ENCODE measurements around the gene GALNT7.
A peak's percentile ranks its signal among the peaks of the same experiment; 100 is the strongest.
"Not testable (repeated sequence)": the region's sequence is repeated elsewhere in the genome, so short reads cannot be mapped to it uniquely, and the experiment has no call there.

GALNT7 gene

DNA sequence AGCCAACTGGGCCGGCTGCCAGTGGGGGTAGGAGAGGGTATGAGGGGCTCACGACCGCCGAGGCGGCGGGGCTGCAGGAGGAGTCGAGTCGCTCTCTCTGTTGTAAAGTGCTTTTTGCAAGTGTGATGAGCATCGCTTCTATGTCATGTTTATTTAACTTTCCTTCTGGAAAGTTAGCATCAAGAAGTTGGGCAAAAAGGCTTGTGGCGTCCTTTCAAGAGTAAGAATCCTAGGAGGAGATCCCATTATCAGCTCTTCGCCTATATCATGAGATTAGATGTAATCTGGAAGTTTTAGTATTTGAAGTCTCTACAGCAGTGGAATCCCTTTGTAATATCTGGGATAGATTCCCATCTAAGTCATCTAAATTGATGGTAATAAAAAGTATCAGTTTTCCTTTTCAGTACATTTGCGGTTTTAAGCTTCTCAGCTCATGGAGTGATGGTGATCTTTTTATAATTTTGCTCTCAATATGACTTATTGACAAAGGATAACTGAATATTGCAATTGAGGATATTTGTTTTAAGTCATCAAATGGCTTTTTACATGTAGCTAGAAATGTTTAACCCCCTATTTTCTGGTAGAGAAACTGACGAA lies 1.7 kb downstream of the GALNT7 start:
- DNase-seq (ENCODE audit: low read depth in 1 of 2, low spot score in 1 of 2): no peak
- TF ChIP-seq JUND (IDR thresholded peaks at IDR 0.05; ENCODE audit: low read depth): no peak
- in situ Hi-C loops (cut with HindIII; ENCODE audit: low pct_unique_long_range_greater_than_20kb, low sequenced_read_pairs): no loop called here

DNA sequence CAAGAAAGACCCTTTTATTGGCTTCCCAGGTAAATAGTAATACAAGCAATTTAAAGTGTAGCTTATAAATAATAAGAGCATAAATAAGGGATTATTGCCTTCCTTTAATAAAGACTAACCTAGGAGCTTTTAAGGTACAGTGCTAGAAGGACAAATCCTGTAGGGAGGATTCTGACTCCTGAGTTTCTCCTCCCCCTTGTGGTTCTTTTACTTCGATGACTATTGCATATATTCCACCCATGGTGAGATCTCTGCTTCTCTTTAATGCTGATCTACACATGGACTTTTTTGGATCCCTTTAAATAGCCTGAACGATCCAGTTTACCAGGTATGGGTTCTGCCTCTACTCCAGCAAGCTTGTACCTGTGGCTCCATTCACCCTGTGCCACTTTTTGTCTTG lies 2.5 kb downstream of the GALNT7 start:
- TF ChIP-seq JUND (IDR thresholded peaks at IDR 0.05; ENCODE audit: low read depth): no peak
- in situ Hi-C loops (cut with HindIII; ENCODE audit: low pct_unique_long_range_greater_than_20kb, low sequenced_read_pairs): no loop called here
- peak; percentile 51 to 60 for DNase-seq (ENCODE audit: low read depth in 1 of 2, low spot score in 1 of 2)

DNA sequence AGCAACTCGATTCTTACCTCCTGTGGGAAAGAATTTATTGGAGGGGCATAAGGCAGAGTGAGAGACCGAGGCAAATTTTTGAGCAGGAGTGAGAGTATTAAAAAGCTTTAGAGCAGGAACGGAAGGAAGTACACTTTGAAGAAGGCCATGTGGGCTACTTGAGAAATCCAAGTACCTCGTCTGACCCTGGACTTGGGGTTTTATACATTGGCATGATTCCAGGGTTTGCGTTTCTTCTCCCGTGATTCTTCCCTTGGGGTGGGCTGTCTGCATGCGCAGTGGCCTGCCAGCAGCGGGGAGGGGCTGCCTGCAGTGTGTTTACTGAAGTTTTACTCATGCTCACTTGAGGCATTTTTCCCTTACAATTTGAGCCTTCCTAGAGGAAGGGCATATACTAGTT lies 3.4 kb downstream of the GALNT7 start:
- in situ Hi-C loops (cut with HindIII; ENCODE audit: low pct_unique_long_range_greater_than_20kb, low sequenced_read_pairs): no loop called here
- no peak for TF ChIP-seq JUND (IDR thresholded peaks at IDR 0.05; ENCODE audit: low read depth)
- no peak for DNase-seq (ENCODE audit: low read depth in 1 of 2, low spot score in 1 of 2)

DNA sequence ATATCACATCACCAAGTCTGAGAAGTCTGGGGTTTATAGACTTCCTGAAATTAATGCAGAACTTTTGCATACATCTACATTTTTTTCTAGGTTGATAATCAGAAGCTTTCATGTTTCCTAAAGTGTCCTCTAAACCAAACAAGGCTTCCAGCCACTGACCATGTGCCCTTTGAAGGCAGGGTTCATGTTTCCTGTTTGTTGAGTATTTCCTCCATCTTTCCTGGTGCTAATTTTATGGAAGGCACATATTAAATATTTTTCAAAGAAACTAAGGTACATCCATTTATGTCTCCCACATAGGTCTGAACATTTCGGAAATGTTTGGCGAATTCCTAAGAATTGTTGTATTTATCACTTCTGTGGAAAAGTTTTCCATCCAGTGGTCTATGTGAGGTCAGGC lies 5.6 kb downstream of the GALNT7 start:
- in situ Hi-C loops (cut with HindIII; ENCODE audit: low pct_unique_long_range_greater_than_20kb, low sequenced_read_pairs): no loop called here
- no peak for DNase-seq (ENCODE audit: low read depth in 1 of 2, low spot score in 1 of 2)
- no peak for TF ChIP-seq JUND (IDR thresholded peaks at IDR 0.05; ENCODE audit: low read depth)

DNA sequence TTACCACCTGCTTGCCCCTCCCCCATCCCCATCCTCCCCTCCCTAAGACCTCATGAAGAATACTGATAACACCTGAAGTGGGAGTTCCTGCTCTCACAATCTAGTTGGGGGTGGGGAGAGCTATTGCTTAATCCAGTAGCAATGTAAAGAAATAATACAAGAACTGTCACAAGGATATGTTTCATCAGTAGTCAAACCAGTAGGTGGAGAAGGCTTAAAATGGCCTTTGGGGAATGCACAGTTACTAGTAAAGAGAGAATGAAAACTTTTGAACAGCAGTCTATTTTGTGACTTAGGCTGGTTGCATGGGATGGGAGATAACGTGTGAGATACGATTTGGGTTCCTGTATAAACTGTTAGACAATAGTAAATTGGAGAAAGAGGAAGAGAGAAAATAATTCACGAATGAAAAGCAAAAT lies 6.0 kb downstream of the GALNT7 start:
- no peak for DNase-seq (ENCODE audit: low read depth in 1 of 2, low spot score in 1 of 2)
- TF ChIP-seq JUND (IDR thresholded peaks at IDR 0.05; ENCODE audit: low read depth): no peak
- in situ Hi-C loops (cut with HindIII; ENCODE audit: low pct_unique_long_range_greater_than_20kb, low sequenced_read_pairs): no loop called here

DNA sequence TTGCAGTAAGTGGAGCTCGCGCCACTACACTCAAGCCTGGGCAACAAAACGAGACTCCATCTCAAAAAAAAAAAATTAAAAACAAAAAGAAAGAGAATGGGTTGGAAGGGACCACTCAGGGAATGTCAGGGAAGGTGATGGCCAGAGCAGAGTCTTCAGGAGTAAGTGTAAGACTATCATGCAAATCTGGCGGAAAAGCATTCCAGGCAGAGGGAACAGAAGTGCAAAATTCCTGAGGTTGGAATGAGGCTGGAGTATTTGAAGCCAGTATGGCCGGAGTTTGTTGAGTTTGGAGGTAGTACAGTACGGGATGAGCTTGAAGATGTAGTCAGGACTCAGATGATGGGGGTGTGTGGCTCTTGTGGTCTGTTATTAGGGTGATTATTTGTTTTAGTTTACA lies 7.4 kb downstream of the GALNT7 start:
- TF ChIP-seq JUND (IDR thresholded peaks at IDR 0.05; ENCODE audit: low read depth): no peak
- no peak for DNase-seq (ENCODE audit: low read depth in 1 of 2, low spot score in 1 of 2)
- in situ Hi-C loops (cut with HindIII; ENCODE audit: low pct_unique_long_range_greater_than_20kb, low sequenced_read_pairs): no loop called here

DNA sequence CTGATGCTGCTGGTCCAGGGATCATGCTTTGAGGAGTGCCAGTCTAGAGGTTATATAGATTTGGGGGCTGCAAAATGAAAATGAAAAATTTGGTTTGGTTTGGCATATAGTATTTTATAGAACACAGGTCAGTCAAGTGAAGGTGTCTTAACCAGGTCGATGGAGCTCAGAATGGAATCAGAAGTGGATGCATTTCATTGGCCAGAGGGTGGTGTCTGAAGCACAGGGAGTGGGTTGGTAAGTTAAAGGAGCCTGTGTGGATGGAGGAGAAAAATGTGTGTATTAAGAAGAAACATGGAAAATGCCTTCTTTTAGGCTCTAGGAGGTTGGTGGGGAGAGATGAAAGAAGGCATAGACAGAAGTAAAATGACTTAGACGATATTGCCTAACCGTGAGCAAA lies 8.6 kb downstream of the GALNT7 start:
- DNase-seq (ENCODE audit: low read depth in 1 of 2, low spot score in 1 of 2): no peak
- in situ Hi-C loops (cut with HindIII; ENCODE audit: low pct_unique_long_range_greater_than_20kb, low sequenced_read_pairs): no loop called here
- no peak for TF ChIP-seq JUND (IDR thresholded peaks at IDR 0.05; ENCODE audit: low read depth)

DNA sequence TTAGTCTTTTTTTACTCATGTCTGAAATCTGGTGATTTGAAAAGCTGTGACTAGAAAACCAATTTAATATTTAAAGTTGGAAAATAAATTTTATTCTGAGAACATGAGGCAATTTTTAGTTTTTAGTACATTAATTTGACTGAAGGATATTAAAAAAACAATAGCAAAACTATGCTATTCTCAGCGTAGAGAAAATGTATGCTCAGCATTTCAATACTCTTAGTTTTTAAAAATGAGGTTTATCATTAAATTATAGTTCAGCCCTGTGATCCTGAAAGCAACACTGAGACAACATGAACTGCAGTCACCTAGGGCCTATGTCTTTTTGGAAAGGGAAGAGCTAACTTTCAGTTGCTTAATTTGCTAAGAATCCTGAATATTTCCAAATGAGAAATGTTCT lies 9.5 kb downstream of the GALNT7 start:
- no peak for TF ChIP-seq JUND (IDR thresholded peaks at IDR 0.05; ENCODE audit: low read depth)
- DNase-seq (ENCODE audit: low read depth in 1 of 2, low spot score in 1 of 2): no peak
- in situ Hi-C loops (cut with HindIII; ENCODE audit: low pct_unique_long_range_greater_than_20kb, low sequenced_read_pairs): no loop called here

DNA sequence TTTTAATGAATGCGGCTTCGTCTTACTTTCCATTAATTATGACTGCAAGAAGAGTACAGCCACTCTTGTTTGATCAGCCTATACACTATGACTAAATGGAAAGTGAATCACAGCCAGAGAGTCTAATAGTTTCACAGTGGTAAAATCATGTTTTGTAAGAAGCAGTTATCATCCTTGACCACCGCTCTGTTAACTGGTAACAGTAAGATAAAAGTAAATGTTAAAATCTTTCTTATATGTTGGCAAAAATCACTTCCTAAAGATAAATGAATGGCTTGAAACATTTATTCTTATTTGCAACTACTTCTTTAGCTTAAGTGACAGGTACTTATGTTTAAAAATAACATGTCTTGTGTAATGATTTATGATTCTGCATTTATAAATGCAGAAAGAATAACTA lies 13.2 kb downstream of the GALNT7 start:
- in situ Hi-C loops (cut with HindIII; ENCODE audit: low pct_unique_long_range_greater_than_20kb, low sequenced_read_pairs): no loop called here
- no peak for TF ChIP-seq JUND (IDR thresholded peaks at IDR 0.05; ENCODE audit: low read depth)
- DNase-seq (ENCODE audit: low read depth in 1 of 2, low spot score in 1 of 2): no peak

DNA sequence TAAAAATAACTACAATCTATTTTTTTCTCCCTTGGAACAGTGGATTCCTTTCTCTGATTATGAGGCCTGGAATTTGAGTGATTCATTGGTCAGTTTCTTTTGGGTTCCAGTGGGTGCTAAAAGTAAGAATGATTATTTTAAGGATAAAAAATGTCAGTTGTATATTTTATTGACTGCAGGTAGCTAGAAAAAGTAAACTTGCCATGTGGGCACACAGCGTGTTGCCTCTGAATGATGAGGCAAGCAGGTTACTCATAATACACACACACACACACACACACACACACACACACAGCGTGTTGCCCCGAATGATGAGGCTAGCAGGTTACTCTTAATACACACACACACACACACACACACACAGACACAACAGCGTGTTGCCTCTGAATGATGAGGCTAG lies 13.8 kb downstream of the GALNT7 start:
- in situ Hi-C loops (cut with HindIII; ENCODE audit: low pct_unique_long_range_greater_than_20kb, low sequenced_read_pairs): no loop called here
- no peak for TF ChIP-seq JUND (IDR thresholded peaks at IDR 0.05; ENCODE audit: low read depth)
- DNase-seq (ENCODE audit: low read depth in 1 of 2, low spot score in 1 of 2): no peak

DNA sequence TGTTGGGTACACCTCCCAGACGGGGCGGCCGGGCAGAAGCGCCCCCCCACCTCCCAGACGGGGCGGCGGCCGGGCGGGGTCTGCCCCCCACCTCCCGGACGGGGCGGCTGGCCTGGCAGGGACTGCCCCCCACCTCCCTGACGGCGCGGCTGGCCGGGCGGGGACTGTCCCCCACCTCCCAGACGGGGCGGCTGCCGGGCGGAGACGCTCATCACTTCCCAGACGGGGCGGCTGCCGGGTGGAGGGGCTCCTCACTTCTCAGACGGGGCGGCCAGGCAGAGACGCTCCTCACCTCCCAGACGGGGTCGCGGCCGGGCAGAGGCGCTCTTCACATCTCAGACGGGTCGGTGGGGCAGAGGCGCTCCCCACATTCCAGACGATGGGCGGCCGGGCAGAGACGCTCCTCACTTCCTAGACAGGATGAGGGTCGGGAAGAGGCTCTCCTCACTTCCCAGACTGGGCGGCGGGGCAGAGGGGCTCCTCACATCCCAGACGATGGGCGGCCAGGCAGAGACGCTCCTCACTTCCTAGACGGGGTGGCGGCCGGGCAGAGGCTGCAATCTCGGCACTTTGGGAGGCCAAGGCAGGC lies 15.1 kb downstream of the GALNT7 start:
- in situ Hi-C loops (cut with HindIII; ENCODE audit: low pct_unique_long_range_greater_than_20kb, low sequenced_read_pairs); DNase-seq (ENCODE audit: low read depth in 1 of 2, low spot score in 1 of 2): not testable (repeated sequence)

DNA sequence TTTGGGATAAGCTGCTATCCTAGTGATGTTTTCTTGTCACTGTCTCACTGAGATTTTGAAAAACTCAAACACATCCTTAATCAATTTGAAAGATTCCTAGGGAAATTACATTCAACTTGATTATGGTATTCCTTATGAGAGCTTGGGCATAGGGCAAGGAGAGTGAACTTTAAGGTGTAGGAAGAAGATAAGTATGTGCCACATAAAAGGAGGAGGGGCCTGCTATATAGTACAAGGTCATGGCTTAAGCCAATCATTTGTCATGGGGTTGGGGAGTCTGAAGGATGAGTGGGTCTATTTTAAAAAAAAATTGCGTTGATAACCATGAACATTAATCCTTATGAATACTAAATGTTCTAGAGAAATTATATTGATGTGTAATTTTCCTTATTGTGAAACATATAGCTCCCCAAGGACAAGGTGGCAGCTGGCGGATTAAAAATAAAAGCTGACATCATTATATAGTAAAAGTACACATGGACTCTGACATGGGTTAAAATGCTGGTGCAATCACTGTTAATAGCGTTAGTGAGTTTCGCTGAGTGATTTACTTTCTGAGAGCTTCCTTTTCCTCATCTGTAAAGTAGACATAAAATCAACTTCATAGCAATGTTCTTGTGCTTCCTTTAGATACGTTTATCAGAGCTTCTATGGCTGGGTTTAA lies 17.4 kb downstream of the GALNT7 start:
- TF ChIP-seq JUND (IDR thresholded peaks at IDR 0.05; ENCODE audit: low read depth): no peak
- in situ Hi-C loops (cut with HindIII; ENCODE audit: low pct_unique_long_range_greater_than_20kb, low sequenced_read_pairs): no loop called here
- no peak for DNase-seq (ENCODE audit: low read depth in 1 of 2, low spot score in 1 of 2)

DNA sequence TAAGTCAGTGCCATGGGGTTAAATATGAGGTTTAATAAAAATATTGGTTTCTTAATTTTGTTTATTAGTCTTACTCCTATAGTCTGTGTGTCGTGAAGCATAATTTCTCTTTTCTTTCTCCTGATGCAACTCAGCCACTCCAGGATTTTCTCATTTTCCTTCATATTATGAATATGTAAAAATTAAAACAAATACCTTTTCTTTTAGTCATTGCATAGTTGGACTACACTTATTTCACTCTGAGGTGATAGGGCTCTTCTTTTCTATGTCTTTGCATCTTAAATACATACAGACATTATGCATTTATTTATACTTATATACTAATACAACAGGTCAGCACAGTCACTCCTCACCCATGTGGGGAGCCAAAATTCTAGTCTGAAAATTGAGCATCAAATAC lies 19.1 kb downstream of the GALNT7 start:
- DNase-seq (ENCODE audit: low read depth in 1 of 2, low spot score in 1 of 2): no peak
- in situ Hi-C loops (cut with HindIII; ENCODE audit: low pct_unique_long_range_greater_than_20kb, low sequenced_read_pairs): no loop called here
- no peak for TF ChIP-seq JUND (IDR thresholded peaks at IDR 0.05; ENCODE audit: low read depth)

DNA sequence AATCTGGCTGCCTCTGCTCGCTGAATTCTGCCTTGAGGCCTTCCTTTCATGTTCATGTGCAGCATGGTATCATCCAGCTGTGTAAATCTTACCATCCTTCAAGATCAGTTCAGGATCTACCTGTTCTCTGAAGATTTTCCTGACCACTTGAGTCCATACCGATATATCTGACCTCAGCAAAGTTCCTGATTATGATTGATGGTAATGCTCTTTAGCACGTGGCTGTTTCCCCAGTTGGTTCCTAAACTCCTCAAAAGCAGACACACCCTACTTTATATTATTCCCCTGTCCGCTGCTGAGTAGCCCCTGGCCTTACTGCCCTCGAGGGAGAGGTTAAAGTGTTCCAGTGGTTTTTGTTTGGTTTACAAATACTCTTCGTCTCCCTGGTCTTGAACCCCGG lies 20.0 kb downstream of the GALNT7 start:
- TF ChIP-seq JUND (IDR thresholded peaks at IDR 0.05; ENCODE audit: low read depth): no peak
- no peak for DNase-seq (ENCODE audit: low read depth in 1 of 2, low spot score in 1 of 2)
- in situ Hi-C loops (cut with HindIII; ENCODE audit: low pct_unique_long_range_greater_than_20kb, low sequenced_read_pairs): no loop called here
